ENCODE data around the gene S100A7A.

Gene S100A7A

GRCh38 chr1:153465811-153466636 lies 49.7 kb downstream of the S100A7A start:
- DNase-seq = no peak

- DNase-seq = no peak
Observed at GRCh38 chr1:153466908-153467307, 50.6 kb downstream of the S100A7A start.

DNA sequence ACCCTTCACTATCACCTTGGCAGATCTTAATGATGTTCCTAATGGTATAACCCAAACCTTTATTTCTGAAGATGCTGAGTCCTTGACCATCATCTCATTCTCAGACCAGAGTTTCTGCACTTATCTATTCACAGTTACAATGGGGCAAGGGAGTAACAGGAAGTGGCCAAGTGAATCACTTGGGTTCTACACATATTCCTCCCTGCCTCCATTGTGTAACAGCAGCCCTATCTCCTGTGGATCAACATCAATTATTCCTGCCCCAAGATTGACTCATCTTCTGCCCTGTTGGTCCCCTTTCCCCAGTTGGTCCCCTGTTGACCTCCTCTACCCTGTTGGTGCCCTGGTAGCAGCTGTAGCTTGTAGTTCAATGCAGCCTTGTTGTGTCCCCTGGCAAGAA lies 54.4 kb downstream of the S100A7A start:
- no peak for DNase-seq
